Left lobe of liver (tissue), 2 donors: ENCODE data around the gene GMCL2. TPM values are rescaled to one million over a fixed set of nuclear protein-coding genes. Genes with fewer than 3 reads are reported as not detected.

Source experiments
- ATAC-seq: fragments of 200-7000 bp; cut with Tn5 transposase; one replicate; pipeline ENCODE4 v1.9.1; 2020; ENCODE audit warnings: mild to moderate bottlenecking, moderate library complexity
- DNase-seq: peaks from one replicate; pipeline ENCODE4 v3.0.0-alpha.2; 2020; ENCODE audit warnings: low spot score
- total RNA-seq: library from RNA; stranded (reverse); gene quantifications from one replicate; pipeline ENCODE4 v1.2.1, GENCODE V29; 2021
- donor health status: DM: no; HTN: no; CAD: no; lungs with moderate emphysema.
- donor health status: DM: no; HTN: yes; CAD: no.

Gene GMCL2
- total RNA-seq, 1 donor from 2014 or later, result not detected

DNA sequence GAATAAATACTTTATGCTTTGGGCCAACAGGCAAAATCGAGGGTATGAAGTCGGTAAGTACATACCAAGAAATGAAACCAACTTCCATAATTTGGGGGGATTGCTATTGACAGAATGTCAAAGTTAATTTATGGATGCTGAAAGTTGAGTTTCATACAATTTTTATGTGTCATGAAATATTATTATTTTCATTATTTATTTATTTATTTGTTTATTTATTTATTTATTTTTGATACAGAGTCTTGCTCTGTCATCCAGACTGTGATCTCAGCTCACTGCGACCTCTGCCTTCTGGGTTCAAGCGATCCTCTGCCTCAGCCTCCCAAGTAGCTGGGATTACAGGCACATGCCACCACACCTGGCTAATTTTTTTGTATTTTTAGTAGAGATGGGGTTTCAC is 4.5 kb upstream of the GMCL2 start:
- ATAC-seq (no peak), DNase-seq (no peak)

DNA sequence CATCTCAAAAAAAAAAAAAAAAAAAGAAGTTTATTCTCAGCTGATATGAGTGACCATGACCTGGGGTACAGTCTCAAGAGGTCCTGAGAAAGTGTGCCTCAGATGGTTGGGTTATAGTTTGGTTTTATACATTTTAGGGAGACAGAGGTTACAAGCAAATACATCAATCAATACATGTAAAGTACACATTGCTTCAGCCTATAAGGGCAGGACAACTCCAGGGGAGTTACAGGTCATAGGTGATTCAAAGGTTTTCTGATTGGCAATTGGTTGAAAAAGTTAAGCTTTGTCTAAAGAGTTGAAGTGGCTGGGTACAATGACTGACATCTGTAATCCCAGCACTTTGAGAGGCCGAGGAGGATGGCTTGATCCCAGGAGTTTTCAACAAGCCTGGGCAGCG is 2.3 kb upstream of the GMCL2 start:
- ATAC-seq, result no peak
- no peak for DNase-seq

DNA sequence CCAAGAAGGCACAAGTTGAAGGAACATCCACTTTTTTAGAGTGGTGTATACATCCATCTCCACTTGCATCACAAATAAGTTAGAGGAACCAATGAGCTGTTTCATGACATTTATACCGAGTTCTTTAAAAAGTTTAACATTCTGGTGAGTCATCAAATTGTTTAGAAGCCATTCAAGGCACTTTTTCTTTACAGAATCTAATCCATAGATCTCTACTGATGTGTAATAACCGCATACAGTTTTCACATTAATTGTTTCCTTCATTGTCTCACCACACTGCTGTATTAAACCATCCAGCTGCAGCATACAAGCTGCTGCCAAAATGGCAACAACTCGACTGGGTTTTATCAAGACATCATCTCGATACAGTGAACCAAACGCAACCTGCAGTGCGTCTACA is 744 bp downstream of the GMCL2 start:
- no peak for DNase-seq
- no peak for ATAC-seq

GRCh38 chr5:178182158-178182876 is 4.9 kb downstream of the GMCL2 start:
- DNase-seq, result no peak
- ATAC-seq, result no peak

- ATAC-seq, result no peak
- DNase-seq, result no peak
Measured at GRCh38 chr5:178180141-178180863, 6.9 kb downstream of the GMCL2 start.

DNA sequence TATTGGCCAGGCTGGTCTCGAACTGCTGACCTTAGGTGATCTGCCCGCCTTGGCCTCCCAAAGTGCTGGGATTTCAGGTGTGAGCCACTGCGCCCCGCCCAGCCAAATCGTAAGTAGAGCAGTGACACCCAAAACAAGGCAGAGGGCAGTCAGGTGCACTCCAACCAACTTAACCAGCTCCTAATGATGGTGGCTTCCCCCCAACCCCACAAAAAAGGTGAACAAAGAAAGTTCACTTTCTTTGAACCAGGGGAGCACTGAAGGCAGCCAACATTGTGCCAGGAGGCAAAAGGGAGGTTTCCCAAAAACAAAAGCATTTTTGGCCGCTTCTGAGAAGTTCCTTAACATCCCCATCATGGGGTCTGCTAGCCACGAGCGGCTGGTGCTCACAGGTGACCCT is 9.6 kb downstream of the GMCL2 start:
- ATAC-seq, result no peak

DNA sequence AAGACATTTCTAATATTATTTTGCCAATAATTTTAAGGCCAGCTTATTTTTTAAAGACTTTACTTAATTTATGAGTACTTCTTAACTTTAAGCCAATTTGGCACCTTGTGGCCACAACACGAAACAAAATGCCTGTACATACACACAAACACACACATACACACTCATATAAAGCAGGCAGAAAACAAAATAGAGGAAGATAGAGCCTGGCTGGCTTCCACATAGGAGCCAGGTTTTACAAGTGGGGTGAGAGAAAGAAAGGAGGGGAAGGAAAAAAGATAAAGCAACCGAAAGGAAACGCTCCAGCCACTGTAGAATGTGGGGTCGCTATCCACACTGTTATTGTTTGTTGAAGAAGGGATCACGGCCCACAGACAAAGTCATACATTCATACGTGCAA is 10.4 kb downstream of the GMCL2 start:
- ATAC-seq (no peak), DNase-seq (no peak)

More for the DNA sequence above, 9.6 kb downstream of the GMCL2 start:
- no peak for DNase-seq

DNA sequence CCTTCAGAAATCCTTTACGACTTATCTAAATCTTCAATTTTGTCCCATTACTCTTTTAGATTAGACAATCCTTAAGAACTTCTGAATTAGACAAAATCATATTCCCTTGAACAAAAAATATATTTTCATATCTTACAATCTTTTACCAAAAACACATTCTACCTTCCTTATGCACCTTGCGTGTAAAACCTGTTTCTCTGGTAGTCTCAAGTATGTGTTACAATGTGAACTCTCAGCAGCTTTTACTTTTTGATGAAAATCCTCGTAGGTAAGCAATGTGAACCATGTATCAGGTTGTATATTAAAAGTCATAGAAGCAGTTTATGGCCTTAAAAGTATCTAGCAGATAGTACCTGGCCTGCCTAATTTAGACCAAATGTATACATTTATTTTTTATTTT is 12.7 kb downstream of the GMCL2 start:
- ATAC-seq (no peak), DNase-seq (no peak)

GRCh38 chr5:178170455-178170854 is 16.7 kb downstream of the GMCL2 start:
- ATAC-seq, result no peak
- DNase-seq, result no peak

- DNase-seq, result no peak
Measured at GRCh38 chr5:178165581-178165980, 21.6 kb downstream of the GMCL2 start.

DNA sequence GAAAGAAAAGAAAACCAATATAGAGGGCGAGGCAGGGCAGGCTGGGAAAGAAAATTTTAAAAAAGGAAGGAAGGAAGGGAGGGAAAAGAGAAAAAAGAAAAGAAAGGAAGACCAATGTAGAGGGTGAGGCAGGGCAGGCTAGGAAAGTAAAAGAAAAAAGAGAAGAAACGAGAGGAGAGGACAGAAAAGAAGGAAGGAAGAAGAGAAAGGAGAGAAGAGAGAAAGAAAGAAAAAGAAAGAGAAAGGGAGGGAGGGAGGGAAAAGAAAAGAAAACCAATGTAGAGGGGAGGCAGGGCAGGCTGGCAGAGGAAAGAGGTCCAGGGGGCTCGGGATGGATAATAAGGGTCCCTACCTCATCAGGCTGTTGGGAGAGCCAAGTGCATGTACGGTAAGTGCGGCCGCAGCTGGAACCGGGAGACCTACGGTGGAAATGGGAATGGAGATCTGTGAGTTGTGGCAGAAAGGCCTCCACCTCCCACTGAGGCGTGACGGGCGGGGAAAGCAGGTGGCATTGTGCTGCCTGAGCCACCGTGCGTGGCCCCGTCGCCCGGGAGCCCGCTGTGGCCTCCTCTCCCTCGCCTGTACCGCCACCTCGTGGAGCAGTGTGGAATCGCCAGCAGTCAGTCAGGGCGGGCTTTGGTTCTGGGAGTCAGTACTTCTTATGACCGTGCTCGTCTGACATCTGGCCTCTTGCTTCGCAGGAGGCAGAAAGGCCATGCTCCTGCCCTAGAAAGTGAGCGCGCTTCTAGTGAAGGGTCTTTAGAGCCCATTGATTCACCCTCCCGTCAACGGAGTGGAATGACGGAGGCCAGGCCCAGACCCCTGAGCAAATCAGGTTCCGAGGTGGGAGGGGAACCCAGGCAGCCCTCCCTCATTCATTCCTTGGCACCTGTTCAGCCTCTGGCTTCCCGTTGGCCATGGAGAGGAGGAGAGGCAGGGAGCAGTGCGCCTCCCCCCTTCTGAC is 23.1 kb downstream of the GMCL2 start:
- ATAC-seq (peak; percentile 100), DNase-seq (peak; percentile 85)

More at GRCh38 chr5:178165581-178165980, 21.6 kb downstream of the GMCL2 start:
- no peak for ATAC-seq

DNA sequence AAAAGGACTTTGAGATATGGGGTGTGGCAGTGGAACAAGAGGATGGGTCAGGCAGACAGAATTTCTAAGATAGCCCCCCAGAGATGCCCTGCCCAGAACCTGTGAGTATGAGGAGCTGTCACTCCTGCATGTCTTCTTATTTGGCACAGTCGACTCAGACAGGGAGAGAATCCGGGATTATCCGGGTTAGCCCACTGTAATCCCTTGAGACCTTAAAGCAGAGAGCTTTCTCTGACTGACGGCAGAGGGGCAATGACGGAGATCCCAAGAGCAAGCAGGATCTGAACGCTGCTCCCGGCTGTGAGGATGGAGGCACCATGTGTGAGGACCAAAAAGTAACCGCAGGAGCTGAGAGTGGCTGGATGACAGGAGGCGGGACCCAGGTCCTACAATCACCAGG is 24.7 kb downstream of the GMCL2 start:
- DNase-seq (peak; percentile 27), ATAC-seq (no peak)

GRCh38 chr5:178160176-178160575 is 27.0 kb downstream of the GMCL2 start:
- DNase-seq (no peak), ATAC-seq (no peak)

DNA sequence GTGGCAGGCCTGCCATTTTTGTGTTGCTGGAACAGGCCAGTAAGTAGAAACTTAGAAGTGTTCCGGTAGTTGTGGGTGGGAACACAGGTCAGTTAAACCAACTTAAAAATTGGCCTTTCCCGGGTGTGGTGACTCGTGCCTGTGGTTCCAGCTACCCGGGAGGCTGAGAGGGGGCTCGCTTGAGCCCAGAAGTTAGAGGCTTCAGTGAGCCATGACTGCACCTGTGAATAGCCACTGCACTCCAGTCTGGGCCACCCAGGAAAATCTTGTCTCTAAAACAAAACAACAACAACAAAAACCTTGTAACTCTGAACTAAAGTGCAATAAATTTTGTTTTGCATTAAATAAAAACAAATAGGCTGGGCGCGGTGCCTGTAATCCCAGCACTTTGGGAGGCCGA is 32.1 kb downstream of the GMCL2 start:
- no peak for ATAC-seq
- no peak for DNase-seq

GRCh38 chr5:178153530-178154340 is 33.4 kb downstream of the GMCL2 start, which contains the start of gene NHP2:
Gene NHP2 (minus strand): TSS chr5:178153885. CDS start chr5:178153817, 68 bp downstream.
- DNase-seq, result peak; percentile 99
- ATAC-seq, result peak; percentile 97

GRCh38 chr5:178152491-178153444 is 34.4 kb downstream of the GMCL2 start:
- DNase-seq, result no peak
- no peak for ATAC-seq

DNA sequence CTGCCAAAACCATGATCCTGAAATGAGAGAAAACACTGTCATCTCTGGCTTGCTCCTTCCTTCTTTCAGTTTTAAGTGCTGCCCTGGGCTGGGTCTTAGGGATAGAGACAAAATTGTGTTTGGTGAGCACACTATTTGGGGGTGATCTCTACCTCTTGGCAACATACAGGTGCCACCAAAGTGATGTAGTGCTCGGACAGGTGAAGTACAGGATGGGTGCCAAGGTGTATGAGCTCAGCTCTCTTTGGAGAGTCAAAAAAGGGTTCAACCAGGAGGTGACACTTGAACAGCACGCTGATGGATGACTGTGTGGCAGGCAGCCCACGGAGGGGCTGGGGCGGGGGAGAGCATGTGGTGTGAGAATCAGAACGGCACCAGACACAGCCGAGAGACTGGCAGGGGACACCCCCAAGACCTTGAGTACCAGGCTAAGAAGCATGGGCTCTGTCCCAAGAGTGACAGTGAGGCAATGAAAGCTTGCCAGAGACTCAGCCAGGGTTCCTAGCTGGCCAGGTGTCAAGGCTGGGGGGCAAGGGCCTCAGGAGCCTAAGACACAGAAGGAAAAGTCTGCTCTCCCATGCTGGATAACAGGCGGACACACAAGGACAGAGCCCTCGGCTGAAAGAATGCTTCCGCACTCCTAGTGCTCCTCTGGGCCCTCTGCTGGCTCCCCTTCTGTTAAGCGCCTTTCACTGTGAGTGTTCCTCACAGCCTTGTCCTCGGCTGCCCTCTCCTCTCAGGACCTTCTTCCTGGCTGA is 36.0 kb downstream of the GMCL2 start:
- DNase-seq (no peak), ATAC-seq (no peak)

DNA sequence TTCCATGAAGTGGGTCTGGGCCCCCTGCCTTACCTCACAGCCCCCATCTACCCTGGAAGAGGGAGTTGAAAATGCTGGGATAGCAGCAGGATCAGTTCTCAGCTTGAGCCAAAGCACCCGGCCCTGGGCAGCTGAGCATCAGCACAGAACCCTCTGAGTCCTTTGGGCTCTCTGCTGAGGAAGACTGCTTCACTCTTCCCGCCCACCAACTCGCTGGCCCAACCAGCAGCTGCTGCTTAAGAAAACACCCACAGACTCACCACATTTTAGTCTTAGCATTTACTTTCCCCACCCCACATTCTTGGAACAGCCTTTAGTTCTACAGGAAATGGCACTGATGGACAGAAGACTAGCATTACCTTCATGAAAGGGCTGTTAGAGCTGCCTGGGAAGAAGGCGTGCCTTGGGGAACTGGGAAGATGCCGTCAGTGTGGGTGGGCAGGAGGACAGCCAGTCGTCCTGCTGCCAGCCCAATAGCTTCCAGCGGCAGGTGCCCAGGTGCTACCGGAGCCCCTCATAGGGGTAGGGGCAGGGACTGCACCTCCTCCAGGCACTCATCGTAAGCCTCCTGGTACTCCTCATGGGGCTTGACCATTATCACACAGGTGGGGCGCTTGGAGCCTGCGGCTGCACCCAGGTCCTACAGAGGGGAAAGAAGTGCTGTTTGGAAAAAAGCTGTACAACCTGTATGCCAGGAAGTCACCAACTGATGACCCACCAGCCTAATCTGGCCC is 37.8 kb downstream of the GMCL2 start:
- DNase-seq (no peak), ATAC-seq (no peak)
